ENCODE measurements around the gene MYADM.
"Not testable (repeated sequence)": the region's sequence is repeated elsewhere in the genome, so short reads cannot be mapped to it uniquely, and the experiment has no call there.

Gene MYADM

GRCh38 chr19:53867225-53868090, at the start of gene MYADM:
MYADM (plus strand) TSS chr19:53867883; CDS start chr19:53873530, 5,647 bp downstream.
- peak in 1 of 2 experiments; percentile 5 for DNase-seq

GRCh38 chr19:53818756-53819155, 48.9 kb upstream of the MYADM start:
- DNase-seq: no peak

- DNase-seq: no peak
Measured at GRCh38 chr19:53819861-53820260, 47.8 kb upstream of the MYADM start.

- DNase-seq: no peak
Measured at GRCh38 chr19:53823380-53824120, 44.1 kb upstream of the MYADM start.

GRCh38 chr19:53824134-53824611, 43.5 kb upstream of the MYADM start, which contains the start of gene NLRP12:
NLRP12 (minus strand) TSS chr19:53824314; CDS start chr19:53824174, 140 bp downstream.
- DNase-seq: no peak

- no peak for DNase-seq
Measured at GRCh38 chr19:53826876-53827275, 40.8 kb upstream of the MYADM start.

GRCh38 chr19:53828531-53828930, 39.2 kb upstream of the MYADM start:
- no peak for DNase-seq

GRCh38 chr19:53832861-53833260, 34.8 kb upstream of the MYADM start:
- not testable (repeated sequence) for DNase-seq

- not testable (repeated sequence) for DNase-seq
Measured at GRCh38 chr19:53838446-53838845, 29.2 kb upstream of the MYADM start.

- DNase-seq: not testable (repeated sequence)
Measured at GRCh38 chr19:53840241-53840640, 27.4 kb upstream of the MYADM start.

GRCh38 chr19:53840914-53841313, 26.8 kb upstream of the MYADM start:
- DNase-seq: not testable (repeated sequence)

GRCh38 chr19:53844849-53845246, 22.8 kb upstream of the MYADM start:
- DNase-seq: no peak

- DNase-seq: no peak
Measured at GRCh38 chr19:53847555-53847954, 20.1 kb upstream of the MYADM start.

GRCh38 chr19:53849237-53849676, 18.4 kb upstream of the MYADM start:
- no peak for DNase-seq

- DNase-seq: no peak
Measured at GRCh38 chr19:53853707-53854106, 14.0 kb upstream of the MYADM start.

- DNase-seq: no peak
Measured at GRCh38 chr19:53864308-53864836, 3.3 kb upstream of the MYADM start.

- DNase-seq: no peak
Measured at GRCh38 chr19:53865523-53865917, 2.2 kb upstream of the MYADM start.

- DNase-seq: no peak
Measured at GRCh38 chr19:53865918-53866864, 1.5 kb upstream of the MYADM start.

- no peak for DNase-seq
Measured at GRCh38 chr19:53866865-53867224, 838 bp upstream of the MYADM start.

GRCh38 chr19:53868091-53868891, 608 bp downstream of the MYADM start:
- no peak for DNase-seq
